Esophagus (tissue), 2 donors: Measurements from ENCODE around the gene EIF2S2. TPM values are rescaled to one million over a fixed set of nuclear protein-coding genes. Genes with fewer than 3 reads are reported as not detected.

ENCODE experiments used
- H3K27ac ChIP-seq, 2 donors: one replicate each; pipeline ENCODE4 v1.5.1; 2013; ENCODE audit warnings: low read depth in 2 of 2, mild to moderate bottlenecking in 2 of 2, inconsistent platforms in 1 of 2, low read length in 1 of 2, moderate library complexity in 1 of 2
- H3K27me3 ChIP-seq, 2 donors: one replicate each; pipeline ENCODE4 v1.6.1; 2013; ENCODE audit warnings: low read length in 2 of 2, control low read depth in 1 of 2, mild to moderate bottlenecking in 1 of 2; ENCODE audit not compliant: insufficient read depth in 2 of 2, control insufficient read depth in 1 of 2
- H3K36me3 ChIP-seq, 2 donors: one replicate each; pipeline ENCODE4 v1.6.1; 2013; ENCODE audit warnings: low read length in 1 of 2; ENCODE audit not compliant: control insufficient read depth in 2 of 2, insufficient read depth in 2 of 2
- H3K4me1 ChIP-seq, 2 donors: one replicate each; pipeline ENCODE4 v1.6.1; 2013; ENCODE audit warnings: low read length in 1 of 2; ENCODE audit not compliant: control insufficient read depth in 2 of 2, insufficient read depth in 2 of 2
- H3K4me3 ChIP-seq, 2 donors: one replicate each; pipeline ENCODE4 v1.5.1; 2013; ENCODE audit warnings: low read length in 2 of 2, mild to moderate bottlenecking in 2 of 2, low read depth in 1 of 2, moderate library complexity in 1 of 2
- H3K9me3 ChIP-seq, 2 donors: one replicate each; pipeline ENCODE4 v1.6.1; 2013; ENCODE audit warnings: mild to moderate bottlenecking in 2 of 2, low read depth in 1 of 2, low read length in 1 of 2, moderate library complexity in 1 of 2; ENCODE audit not compliant: control insufficient read depth in 2 of 2, insufficient read depth in 1 of 2
- WGBS, 2 donors: extraction: QIAGEN DNeasy Blood & Tissue Kit; methylation state at CpG; one replicate each; pipeline ENCODE4 v1.1.7; 2013; 5-methylcytosine and 5-hydroxymethylcytosine counted together
- polyA plus RNA-seq, 2 donors: library from polyadenylated mRNA; stranded (reverse); fragments of 200-250 nt; gene quantifications; one replicate each; pipeline ENCODE4 v1.2.3, GENCODE V29; 2013
- donor health status: healthy with polysubstance abuse.
- donor health status: Bipolar disorder and iron deficiency.

EIF2S2 gene
- polyA plus RNA-seq, 2 donors = 25.7 to 62.3 TPM

DNA sequence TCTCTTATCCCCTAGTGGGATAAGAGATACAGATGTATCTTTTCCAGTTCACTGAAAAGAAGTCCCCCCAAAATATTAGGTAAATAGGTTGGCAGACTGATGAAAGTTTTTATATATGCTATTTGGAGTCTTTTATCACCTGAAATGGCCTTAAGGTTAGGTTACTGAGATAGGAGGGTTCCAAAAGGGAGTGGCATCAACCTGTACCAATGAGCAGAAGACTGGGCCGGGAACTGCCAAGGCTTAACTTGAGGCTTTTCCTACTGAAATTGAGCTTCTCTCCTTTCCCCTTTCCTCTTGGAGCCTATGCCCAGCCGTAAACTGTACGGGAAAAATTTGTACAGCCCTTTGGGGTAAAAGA, 42.0 kb downstream of the EIF2S2 start:
- Histone ChIP-seq H3K9me3 (no peaks in the 10 kb centered on the region), H3K36me3 (peaks cover 3 to 10% of the 10 kb centered on the region in 2 donors), H3K27me3 (no peaks in the 10 kb centered on the region), H3K4me1 (peaks cover 3 to 4% of the 10 kb centered on the region in 2 donors), H3K4me3 (no peak overlapping the region), H3K27ac (no peak overlapping the region)
- WGBS, 2 donors = 77 to 79% methylated on average over 3 of the region's 3 CpGs

DNA sequence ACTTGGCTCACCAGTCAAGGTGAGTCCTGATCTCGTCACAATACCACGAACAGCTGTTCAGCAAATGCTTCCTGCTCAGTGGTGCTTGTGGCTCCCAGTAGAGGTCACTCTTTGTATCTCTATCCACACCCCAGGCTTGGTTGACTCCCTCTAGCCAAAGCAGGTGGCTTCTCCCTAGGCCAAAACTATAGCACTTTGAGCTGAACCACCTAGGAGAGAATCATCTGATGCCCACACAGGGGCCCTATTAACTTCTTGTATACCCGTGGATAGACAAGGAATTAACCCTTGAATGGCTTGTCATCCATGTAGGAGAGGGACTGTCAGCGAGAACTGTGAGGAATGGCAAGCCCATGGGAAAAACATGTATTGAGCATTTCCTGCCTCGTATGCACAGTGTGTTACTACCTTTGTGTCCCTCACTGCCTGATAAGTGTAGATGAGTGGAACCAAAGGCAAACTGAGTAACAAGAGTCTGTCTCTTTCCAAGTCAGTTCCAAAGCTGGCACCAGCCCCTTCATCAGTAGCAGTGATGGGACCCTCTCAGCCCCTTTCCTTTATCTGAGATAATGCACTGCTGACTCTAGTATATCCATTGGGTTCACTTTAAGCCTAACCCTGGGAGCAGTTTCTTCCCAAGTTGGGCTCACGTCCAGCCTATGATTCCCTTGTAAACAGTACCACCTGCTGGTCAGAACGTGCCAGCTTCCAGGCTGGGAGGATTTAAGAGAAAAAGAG, 42.5 kb downstream of the EIF2S2 start:
- Histone ChIP-seq H3K9me3 (no peaks in the 10 kb centered on the region), H3K27me3 (no peaks in the 10 kb centered on the region), H3K36me3 (peaks cover 0 to 10% of the 10 kb centered on the region in 2 donors), H3K4me1 (peaks cover 3 to 4% of the 10 kb centered on the region in 2 donors), H3K4me3 (no peak overlapping the region), H3K27ac (peak overlapping the region; percentile 28 to 42)
- 22 to 26% methylated on average over 7 of the region's 7 CpGs for WGBS, 2 donors

DNA sequence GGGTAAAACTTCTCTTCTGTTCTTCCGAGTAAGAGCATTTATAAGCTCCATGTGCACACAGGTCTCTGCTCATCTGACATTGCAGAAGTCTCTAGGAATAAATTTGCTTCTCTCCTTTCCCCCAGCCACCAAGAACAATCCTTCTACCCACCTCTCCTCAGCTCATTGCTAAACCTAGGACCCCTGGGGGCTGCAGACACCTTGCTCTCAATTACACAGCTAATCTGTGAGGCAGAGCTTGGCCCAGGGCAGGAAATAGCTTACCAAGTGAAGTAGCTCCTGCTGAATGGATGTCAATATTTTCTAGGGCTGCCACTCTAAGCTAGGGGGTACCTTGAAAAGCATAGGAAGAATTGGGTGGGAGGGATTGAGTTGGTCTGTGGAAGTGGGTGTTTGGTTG, 44.0 kb downstream of the EIF2S2 start:
- Histone ChIP-seq H3K9me3 (no peaks in the 10 kb centered on the region), H3K27ac (no peak overlapping the region), H3K4me3 (no peak overlapping the region), H3K4me1 (peaks cover 3 to 4% of the 10 kb centered on the region in 2 donors), H3K27me3 (no peaks in the 10 kb centered on the region), H3K36me3 (peaks cover 0 to 5% of the 10 kb centered on the region in 2 donors)
- 77 to 79% methylated on average over 1 of the region's 1 CpG for WGBS, 2 donors

DNA sequence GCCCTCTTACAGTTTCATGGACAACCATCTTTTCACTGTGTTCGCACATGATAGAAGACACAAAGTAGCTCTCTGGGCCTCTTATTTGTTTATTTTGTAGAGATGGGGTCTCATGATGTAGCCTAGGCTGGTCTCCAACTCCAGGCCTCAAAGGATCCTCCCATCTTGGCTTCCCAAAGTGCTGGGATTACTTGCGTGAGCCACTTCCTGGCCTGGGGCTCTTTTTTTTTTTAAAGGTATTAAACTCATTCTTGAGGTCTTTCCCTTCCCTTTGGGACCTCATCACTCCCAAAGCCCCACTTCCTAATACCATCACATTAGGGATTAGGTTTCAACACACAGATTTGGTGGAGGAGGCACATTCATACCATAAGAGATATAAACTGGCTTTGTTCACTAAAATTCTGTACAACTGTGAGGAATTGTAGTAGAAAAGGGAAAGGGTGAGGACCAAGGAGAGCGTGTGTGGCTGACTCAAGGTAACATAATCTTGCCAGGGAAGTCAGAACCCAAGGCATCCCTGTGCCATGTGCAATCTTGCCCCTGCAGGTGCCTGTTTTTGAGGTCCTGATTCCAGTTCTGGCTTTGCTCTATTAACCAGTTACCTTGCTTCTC, 45.5 kb downstream of the EIF2S2 start:
- H3K4me1 ChIP-seq = peaks cover 3 to 4% of the 10 kb centered on the region in 2 donors
- H3K4me3 ChIP-seq = no peak overlapping the region
- 51 to 60% methylated on average over 3 of the region's 3 CpGs for WGBS, 2 donors
- no peaks in the 10 kb centered on the region for H3K27me3 ChIP-seq
- no peak overlapping the region for H3K27ac ChIP-seq
- H3K9me3 ChIP-seq = no peaks in the 10 kb centered on the region
- H3K36me3 ChIP-seq = no peaks in the 10 kb centered on the region

DNA sequence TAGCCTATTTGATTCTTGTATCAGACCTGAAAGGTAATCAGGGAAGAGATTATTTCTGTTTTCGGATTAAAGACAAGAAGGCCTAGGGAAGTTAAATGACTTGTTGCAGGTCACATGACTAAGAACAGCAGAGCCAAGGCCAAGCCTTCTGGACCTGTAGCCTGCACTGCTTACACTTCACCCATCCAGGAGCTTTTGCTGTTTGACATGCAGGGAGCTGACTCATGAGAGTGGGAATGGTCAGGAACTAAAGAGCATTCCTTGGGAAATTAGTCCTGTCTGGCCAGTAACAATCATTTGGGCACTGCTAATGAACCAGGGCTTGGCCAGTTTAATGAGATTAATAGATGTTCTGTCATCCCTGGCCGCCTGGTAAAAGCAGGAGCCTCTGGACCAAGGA, 46.8 kb downstream of the EIF2S2 start:
- Histone ChIP-seq H3K27me3 (no peaks in the 10 kb centered on the region), H3K4me3 (no peak overlapping the region), H3K36me3 (no peaks in the 10 kb centered on the region), H3K27ac (no peak overlapping the region), H3K9me3 (no peaks in the 10 kb centered on the region), H3K4me1 (peaks cover 3 to 4% of the 10 kb centered on the region in 2 donors)
- WGBS, 2 donors = 72 to 88% methylated on average over 2 of the region's 2 CpGs

DNA sequence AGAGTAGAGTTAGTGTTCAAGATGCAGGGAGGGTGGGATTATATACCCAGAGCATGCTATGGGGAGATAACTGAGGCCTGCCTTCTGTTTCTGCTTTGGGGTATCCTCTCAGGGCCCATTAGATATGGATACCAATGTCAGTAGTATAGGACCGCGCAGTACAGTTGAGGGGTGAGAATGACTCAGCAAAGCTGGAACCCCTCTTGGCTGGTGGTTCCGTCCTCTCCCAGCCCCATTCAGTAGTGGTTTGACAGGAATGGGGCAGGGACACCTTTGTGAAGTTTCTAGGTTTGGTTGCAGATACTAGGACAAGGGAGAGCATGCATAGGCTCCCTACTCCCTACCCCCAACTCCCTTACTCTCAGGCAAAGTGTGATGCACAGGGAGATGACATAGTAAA, 47.8 kb downstream of the EIF2S2 start:
- H3K36me3 ChIP-seq = no peaks in the 10 kb centered on the region
- H3K27ac ChIP-seq = no peak overlapping the region
- WGBS, 2 donors = 96 to 98% methylated on average over 3 of the region's 3 CpGs
- H3K9me3 ChIP-seq = no peaks in the 10 kb centered on the region
- H3K4me1 ChIP-seq = peaks cover 0 to 4% of the 10 kb centered on the region in 2 donors
- H3K4me3 ChIP-seq = no peak overlapping the region
- H3K27me3 ChIP-seq = no peaks in the 10 kb centered on the region

DNA sequence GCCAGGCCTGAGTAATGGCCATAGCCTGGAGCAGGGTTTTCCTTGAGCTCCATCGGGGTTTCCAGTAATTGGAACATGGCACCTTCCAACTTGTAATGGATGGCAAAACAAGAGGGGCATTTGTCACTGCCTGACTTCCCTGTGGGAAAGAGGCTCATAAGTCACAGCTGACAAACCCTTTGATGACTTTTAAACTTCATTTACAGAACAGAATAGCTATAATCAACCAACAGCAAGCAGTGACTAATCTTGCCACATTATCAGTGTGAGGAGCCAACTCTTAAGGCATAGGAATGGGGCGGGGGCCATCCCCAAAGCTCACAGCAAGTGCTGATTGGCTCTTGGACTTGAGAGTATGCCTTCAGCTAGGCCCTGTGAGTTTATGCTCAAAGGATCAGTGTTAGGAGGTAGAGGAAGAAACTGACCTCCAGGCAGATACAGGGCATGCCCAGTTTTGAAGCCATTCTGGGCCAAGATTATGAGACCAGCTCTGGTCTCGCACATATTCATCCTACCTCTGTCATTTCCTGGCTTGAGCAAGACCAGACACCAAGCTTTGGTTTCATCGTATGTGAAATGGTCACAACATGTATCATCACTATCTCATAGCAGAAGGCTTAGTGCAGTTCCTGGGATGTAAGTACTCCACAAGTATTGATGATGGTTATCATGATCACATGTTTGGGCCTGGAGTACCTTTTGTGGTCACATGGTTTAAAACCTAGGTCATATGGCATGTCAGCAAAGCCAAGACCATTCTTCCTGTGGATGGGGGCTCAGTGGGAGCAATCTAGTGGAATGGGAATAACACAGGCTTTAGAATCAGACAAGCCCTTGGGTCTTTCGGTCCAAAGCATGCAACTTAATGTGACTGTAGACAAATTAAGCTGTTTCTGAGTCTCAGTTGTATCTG, 49.2 kb downstream of the EIF2S2 start:
- H3K4me3 ChIP-seq = no peak overlapping the region
- H3K27me3 ChIP-seq = no peaks in the 10 kb centered on the region
- H3K4me1 ChIP-seq = peaks cover 0 to 4% of the 10 kb centered on the region in 2 donors
- H3K27ac ChIP-seq = no peak overlapping the region
- 60 to 79% methylated on average over 5 of the region's 5 CpGs for WGBS, 2 donors
- no peaks in the 10 kb centered on the region for H3K36me3 ChIP-seq
- no peaks in the 10 kb centered on the region for H3K9me3 ChIP-seq

DNA sequence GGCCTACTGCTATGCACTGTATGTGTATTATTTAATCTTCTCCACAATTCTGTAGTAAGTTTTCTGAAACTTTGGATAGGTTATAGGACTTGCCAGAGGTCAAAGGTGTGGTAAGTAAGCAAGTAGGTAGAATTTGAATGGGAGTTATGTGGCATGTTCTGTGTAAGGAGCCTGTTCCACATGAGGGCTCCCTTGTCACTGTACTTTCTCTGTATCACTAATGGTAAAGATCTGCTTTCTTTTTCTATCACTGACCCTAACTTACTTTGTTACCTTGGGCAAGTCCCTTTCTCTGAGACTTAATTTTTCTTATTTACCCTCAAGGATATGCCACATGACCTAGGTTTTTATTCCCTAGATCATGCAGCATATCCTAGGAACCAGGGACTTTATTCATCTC, 50.3 kb downstream of the EIF2S2 start:
- H3K4me1 ChIP-seq = peaks cover 0 to 4% of the 10 kb centered on the region in 2 donors
- H3K36me3 ChIP-seq = no peaks in the 10 kb centered on the region
- H3K9me3 ChIP-seq = no peaks in the 10 kb centered on the region
- no peak overlapping the region for H3K27ac ChIP-seq
- no peaks in the 10 kb centered on the region for H3K27me3 ChIP-seq
- no peak overlapping the region for H3K4me3 ChIP-seq

DNA sequence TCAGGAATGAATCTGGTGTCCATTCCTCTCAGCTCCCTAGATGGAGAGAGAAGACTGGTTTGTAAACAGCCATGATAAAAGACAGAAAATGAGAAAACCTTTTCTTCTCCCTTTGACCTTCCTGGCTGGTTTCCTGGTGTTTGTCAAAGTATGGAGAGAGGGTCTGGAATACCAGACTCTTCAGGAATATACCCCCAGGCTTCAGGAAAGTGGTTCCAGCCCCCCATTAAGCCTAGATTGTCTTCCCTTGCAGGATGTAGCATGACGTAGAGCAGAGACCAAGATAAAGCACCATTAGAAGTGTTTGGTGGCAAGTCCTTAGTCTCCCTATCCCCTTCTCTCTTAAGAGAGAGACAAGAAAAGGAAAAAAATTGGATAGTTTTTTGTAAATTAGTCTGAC, 51.1 kb downstream of the EIF2S2 start:
- Histone ChIP-seq H3K9me3 (no peaks in the 10 kb centered on the region), H3K36me3 (no peaks in the 10 kb centered on the region), H3K4me1 (peaks cover 0 to 4% of the 10 kb centered on the region in 2 donors), H3K4me3 (no peak overlapping the region), H3K27ac (no peak overlapping the region), H3K27me3 (no peaks in the 10 kb centered on the region)
- 86 to 95% methylated on average over 1 of the region's 1 CpG for WGBS, 2 donors
